ENCODE measurements around the gene UBE2O.
A peak's percentile ranks its signal among the peaks of the same experiment; 100 is the strongest.

Gene UBE2O

GRCh38 chr17:76484228-76484725 lies 31.3 kb upstream of the UBE2O start:
- no peak for DNase-seq

- no peak for DNase-seq
Measured at GRCh38 chr17:76481071-76481655, 28.2 kb upstream of the UBE2O start.

GRCh38 chr17:76480632-76481031 lies 27.7 kb upstream of the UBE2O start:
- peak; percentile 60 for DNase-seq

GRCh38 chr17:76479515-76480060 lies 26.6 kb upstream of the UBE2O start:
- DNase-seq: no peak

- DNase-seq: no peak
Measured at GRCh38 chr17:76478730-76479514, 26.0 kb upstream of the UBE2O start.

- no peak for DNase-seq
Measured at GRCh38 chr17:76478097-76478496, 25.1 kb upstream of the UBE2O start.

GRCh38 chr17:76477576-76477975 lies 24.6 kb upstream of the UBE2O start:
- DNase-seq: no peak

- DNase-seq: no peak
Measured at GRCh38 chr17:76476736-76477135, 23.8 kb upstream of the UBE2O start.

GRCh38 chr17:76475302-76475701 lies 22.4 kb upstream of the UBE2O start:
- no peak for DNase-seq

- DNase-seq: no peak
Measured at GRCh38 chr17:76474894-76475293, 21.9 kb upstream of the UBE2O start.

GRCh38 chr17:76474238-76474637 lies 21.3 kb upstream of the UBE2O start:
- no peak for DNase-seq

GRCh38 chr17:76473541-76473985 lies 20.6 kb upstream of the UBE2O start:
- DNase-seq: no peak

GRCh38 chr17:76472726-76473125 lies 19.8 kb upstream of the UBE2O start:
- no peak for DNase-seq

GRCh38 chr17:76472258-76472645 lies 19.3 kb upstream of the UBE2O start:
- DNase-seq: no peak

- no peak for DNase-seq
Measured at GRCh38 chr17:76471498-76472257, 18.7 kb upstream of the UBE2O start.

GRCh38 chr17:76469991-76470739 lies 17.2 kb upstream of the UBE2O start:
- DNase-seq: no peak

- no peak for DNase-seq
Measured at GRCh38 chr17:76469076-76469990, 16.4 kb upstream of the UBE2O start.

GRCh38 chr17:76468634-76469010 lies 15.7 kb upstream of the UBE2O start:
- no peak for DNase-seq

- no peak for DNase-seq
Measured at GRCh38 chr17:76467809-76468633, 15.1 kb upstream of the UBE2O start.

GRCh38 chr17:76467366-76467765 lies 14.4 kb upstream of the UBE2O start, which contains the start of gene AANAT:
Gene AANAT, plus strand, starts transcription at chr17:76467603. Its CDS starts 1,144 bp downstream, at chr17:76468747.
- DNase-seq: no peak

GRCh38 chr17:76466775-76467130 lies 13.8 kb upstream of the UBE2O start:
- no peak for DNase-seq

Data from NCI-H2227 treated with DMSO at 0.1 percent for 48 hours (cell line).